HUES64 (cell line): ENCODE data around the gene GRIP2.

ENCODE experiments used
- H3K27ac ChIP-seq: 2 replicates; pipeline ENCODE4 v1.7.0; 2013; ENCODE audit warnings: low read depth, low read length, inconsistent platforms
- H3K27me3 ChIP-seq: 2 replicates; pipeline ENCODE4 v1.6.1; 2013; ENCODE audit warnings: mild to moderate bottlenecking, low read length; ENCODE audit not compliant: insufficient read depth
- H3K36me3 ChIP-seq: 2 replicates; pipeline ENCODE4 v1.6.1; 2013; ENCODE audit warnings: mild to moderate bottlenecking, low read length; ENCODE audit not compliant: insufficient read depth
- H3K4me1 ChIP-seq: 2 replicates; pipeline ENCODE4 v1.6.1; 2013; ENCODE audit warnings: mild to moderate bottlenecking, low read length, moderate library complexity; ENCODE audit not compliant: insufficient read depth
- H3K4me3 ChIP-seq: 2 replicates; pipeline ENCODE4 v1.5.1; 2013; ENCODE audit warnings: mild to moderate bottlenecking, low read length, moderate library complexity
- H3K9ac ChIP-seq: 2 replicates; pipeline ENCODE4 v1.6.1; 2013; ENCODE audit warnings: mild to moderate bottlenecking, low read depth, low read length
- H3K9me3 ChIP-seq: 2 replicates; pipeline ENCODE4 v1.6.1; 2013; ENCODE audit warnings: low read depth, low read length; ENCODE audit not compliant: insufficient read depth
- WGBS: fragments of 150-250, 120-280 bp; methylation state at CpG from one replicate; pipeline ENCODE4 v1.1.7; 2013; ENCODE audit warnings: missing lambda C conversion rate; 5-methylcytosine and 5-hydroxymethylcytosine counted together

The GRIP2 gene

GRCh38 chr3:14549256-14549919 lies 9.2 kb upstream of the GRIP2 start:
- H3K4me3 ChIP-seq: no peak overlapping the region
- H3K9ac ChIP-seq: no peak overlapping the region
- no peaks in the 10 kb centered on the region for H3K9me3 ChIP-seq
- H3K27me3 ChIP-seq: no peaks in the 10 kb centered on the region
- no peaks in the 10 kb centered on the region for H3K4me1 ChIP-seq
- H3K27ac ChIP-seq: no peak overlapping the region
- WGBS: 73% methylated on average over 8 of the region's 8 CpGs
- no peaks in the 10 kb centered on the region for H3K36me3 ChIP-seq

GRCh38 chr3:14548321-14548729 lies 8.2 kb upstream of the GRIP2 start:
- no peaks in the 10 kb centered on the region for H3K27me3 ChIP-seq
- H3K4me1 ChIP-seq: no peaks in the 10 kb centered on the region
- H3K36me3 ChIP-seq: no peaks in the 10 kb centered on the region
- 26% methylated on average over 12 of the region's 12 CpGs for WGBS
- no peaks in the 10 kb centered on the region for H3K9me3 ChIP-seq
- no peak overlapping the region for H3K4me3 ChIP-seq
- H3K27ac ChIP-seq: no peak overlapping the region
- H3K9ac ChIP-seq: no peak overlapping the region

- H3K4me1 ChIP-seq: no peaks in the 10 kb centered on the region
- H3K27ac ChIP-seq: no peak overlapping the region
- H3K27me3 ChIP-seq: no peaks in the 10 kb centered on the region
- H3K9me3 ChIP-seq: no peaks in the 10 kb centered on the region
- no peak overlapping the region for H3K9ac ChIP-seq
- H3K36me3 ChIP-seq: no peaks in the 10 kb centered on the region
- 77% methylated on average over 2 of the region's 2 CpGs for WGBS
- H3K4me3 ChIP-seq: no peak overlapping the region
Observed at GRCh38 chr3:14547693-14548092, 7.6 kb upstream of the GRIP2 start.

- no peaks in the 10 kb centered on the region for H3K9me3 ChIP-seq
- WGBS: 86% methylated on average over 9 of the region's 9 CpGs
- no peaks in the 10 kb centered on the region for H3K4me1 ChIP-seq
- no peaks in the 10 kb centered on the region for H3K27me3 ChIP-seq
- no peaks in the 10 kb centered on the region for H3K36me3 ChIP-seq
- no peak overlapping the region for H3K27ac ChIP-seq
- H3K9ac ChIP-seq: no peak overlapping the region
- H3K4me3 ChIP-seq: no peak overlapping the region
Observed at GRCh38 chr3:14546041-14546440, 5.9 kb upstream of the GRIP2 start.

- 94% methylated on average over 5 of the region's 5 CpGs for WGBS
- H3K9me3 ChIP-seq: no peaks in the 10 kb centered on the region
- no peak overlapping the region for H3K4me3 ChIP-seq
- no peaks in the 10 kb centered on the region for H3K36me3 ChIP-seq
- no peak overlapping the region for H3K9ac ChIP-seq
- H3K4me1 ChIP-seq: no peaks in the 10 kb centered on the region
- H3K27ac ChIP-seq: no peak overlapping the region
- no peaks in the 10 kb centered on the region for H3K27me3 ChIP-seq
Observed at GRCh38 chr3:14545251-14545635, 5.1 kb upstream of the GRIP2 start.

GRCh38 chr3:14544282-14545250 lies 4.4 kb upstream of the GRIP2 start:
- H3K9ac ChIP-seq: no peak overlapping the region
- no peaks in the 10 kb centered on the region for H3K27me3 ChIP-seq

GRCh38 chr3:14543446-14543845 lies 3.3 kb upstream of the GRIP2 start:
- Histone ChIP-seq H3K9me3 (no peaks in the 10 kb centered on the region), H3K4me3 (no peak overlapping the region), H3K36me3 (no peaks in the 10 kb centered on the region), H3K4me1 (no peaks in the 10 kb centered on the region), H3K27me3 (no peaks in the 10 kb centered on the region), H3K27ac (no peak overlapping the region), H3K9ac (no peak overlapping the region)
- 93% methylated on average over 4 of the region's 4 CpGs for WGBS

More at GRCh38 chr3:14544282-14545250, 4.4 kb upstream of the GRIP2 start:
- H3K4me3 ChIP-seq: no peak overlapping the region
- 91% methylated on average over 20 of the region's 20 CpGs for WGBS
- no peak overlapping the region for H3K27ac ChIP-seq
- no peaks in the 10 kb centered on the region for H3K36me3 ChIP-seq
- H3K9me3 ChIP-seq: no peaks in the 10 kb centered on the region
- H3K4me1 ChIP-seq: no peaks in the 10 kb centered on the region

GRCh38 chr3:14542656-14543055 lies 2.5 kb upstream of the GRIP2 start:
- H3K27me3 ChIP-seq: no peaks in the 10 kb centered on the region
- no peaks in the 10 kb centered on the region for H3K4me1 ChIP-seq
- no peak overlapping the region for H3K27ac ChIP-seq
- H3K36me3 ChIP-seq: no peaks in the 10 kb centered on the region
- 91% methylated on average over 3 of the region's 3 CpGs for WGBS
- H3K9ac ChIP-seq: no peak overlapping the region
- H3K9me3 ChIP-seq: no peaks in the 10 kb centered on the region
- H3K4me3 ChIP-seq: no peak overlapping the region

- Histone ChIP-seq H3K4me3 (no peak overlapping the region), H3K4me1 (no peaks in the 10 kb centered on the region), H3K9me3 (no peaks in the 10 kb centered on the region), H3K27me3 (no peaks in the 10 kb centered on the region), H3K27ac (no peak overlapping the region), H3K9ac (no peak overlapping the region), H3K36me3 (no peaks in the 10 kb centered on the region)
- 87% methylated on average over 9 of the region's 9 CpGs for WGBS
Observed at GRCh38 chr3:14541646-14542045, 1.5 kb upstream of the GRIP2 start.

- 88% methylated on average over 6 of the region's 6 CpGs for WGBS
- Histone ChIP-seq H3K9me3 (no peaks in the 10 kb centered on the region), H3K4me1 (no peaks in the 10 kb centered on the region), H3K36me3 (no peaks in the 10 kb centered on the region), H3K27me3 (no peaks in the 10 kb centered on the region), H3K4me3 (no peak overlapping the region), H3K27ac (no peak overlapping the region), H3K9ac (no peak overlapping the region)
Observed at GRCh38 chr3:14540821-14541385, 761 bp upstream of the GRIP2 start.

- WGBS: 93% methylated on average over 4 of the region's 4 CpGs
- no peak overlapping the region for H3K27ac ChIP-seq
- H3K9me3 ChIP-seq: no peaks in the 10 kb centered on the region
- H3K4me1 ChIP-seq: peaks cover 8% of the 10 kb centered on the region
- no peaks in the 10 kb centered on the region for H3K27me3 ChIP-seq
- no peaks in the 10 kb centered on the region for H3K36me3 ChIP-seq
- no peak overlapping the region for H3K4me3 ChIP-seq
- no peak overlapping the region for H3K9ac ChIP-seq
Observed at GRCh38 chr3:14539384-14539741, 779 bp downstream of the GRIP2 start.
